Mesothelial cell of epicardium (in vitro differentiated cells): Measurements from ENCODE around the gene ARHGEF40. TPM values are rescaled to one million over a fixed set of nuclear protein-coding genes. Genes with fewer than 3 reads are reported as not detected.

ENCODE experiments used
- DNase-seq, 2 experiments: peaks; one replicate each; pipeline ENCODE4 v3.0.0; 2021; ENCODE audit warnings: low spot score in 2 of 2; ENCODE audit not compliant: unreplicated experiment in 2 of 2
- H3K27ac Mint-ChIP-seq: 2 replicates; pipeline ENCODE4 v1.8.0; 2021; ENCODE audit warnings: mixed read lengths
- H3K27me3 Mint-ChIP-seq: 2 replicates; pipeline ENCODE4 v1.8.0; 2021; ENCODE audit warnings: low read depth, mixed read lengths
- H3K36me3 Mint-ChIP-seq: 2 replicates; pipeline ENCODE4 v1.8.0; 2021; ENCODE audit warnings: mixed read lengths
- H3K4me1 Mint-ChIP-seq: 2 replicates; pipeline ENCODE4 v1.8.0; 2021; ENCODE audit warnings: mixed read lengths
- H3K4me3 Mint-ChIP-seq: 2 replicates; pipeline ENCODE4 v1.8.0; 2021; ENCODE audit warnings: mild to moderate bottlenecking, moderate library complexity, mixed read lengths
- H3K9me3 Mint-ChIP-seq: 2 replicates; pipeline ENCODE4 v1.8.0; 2021; ENCODE audit warnings: mixed read lengths
- CTCF ChIP-seq: fragments of 200-600 bp; sonication (generic); IDR thresholded peaks from one replicate; pipeline ENCODE4 v1.5.0; 2021; ENCODE audit warnings: antibody characterized with exemption; ENCODE audit not compliant: unreplicated experiment
- total RNA-seq: library from RNA; stranded (reverse); gene quantifications from 3 replicates; pipeline ENCODE4 v1.2.1, GENCODE V29; 2021

The ARHGEF40 gene
- total RNA-seq, 1 donor from 2014 or later = 96.2 TPM

- DNase-seq = peak in 1 of 2 experiments; percentile 58
These were observed 1.4 kb upstream of the ARHGEF40 start for GRCh38 chr14:21068521-21069387.

GRCh38 chr14:21069388-21070082, 569 bp upstream of the ARHGEF40 start:
- Mint-ChIP-seq H3K27me3 (peaks cover 7% of the 10 kb centered on the region), H3K4me3 (peak overlapping the region; percentile 88), H3K27ac (peak overlapping the region; percentile 95), H3K36me3 (peaks cover 5% of the 10 kb centered on the region), H3K4me1 (peaks cover 31% of the 10 kb centered on the region), H3K9me3 (no peaks in the 10 kb centered on the region)
- TF ChIP-seq CTCF = no peak
- DNase-seq = no peak

More at GRCh38 chr14:21068521-21069387, 1.4 kb upstream of the ARHGEF40 start:
- Mint-ChIP-seq H3K4me1 (peaks cover 33% of the 10 kb centered on the region), H3K4me3 (peak overlapping the region; percentile 88), H3K27ac (peak overlapping the region; percentile 95), H3K9me3 (no peaks in the 10 kb centered on the region), H3K27me3 (peaks cover 7% of the 10 kb centered on the region), H3K36me3 (peaks cover 5% of the 10 kb centered on the region)
- peak; percentile 43 for TF ChIP-seq CTCF

- Mint-ChIP-seq H3K36me3 (peaks cover 8% of the 10 kb centered on the region), H3K4me1 (peaks cover 31% of the 10 kb centered on the region), H3K9me3 (no peaks in the 10 kb centered on the region), H3K4me3 (peak overlapping the region; percentile 87), H3K27me3 (peaks cover 7% of the 10 kb centered on the region), H3K27ac (peak overlapping the region; percentile 93)
- DNase-seq = peak in 1 of 2 experiments; percentile 49
- no peak for TF ChIP-seq CTCF
These were observed 613 bp downstream of the ARHGEF40 start for GRCh38 chr14:21070610-21071224.

GRCh38 chr14:21071225-21072030, 1.3 kb downstream of the ARHGEF40 start:
- H3K4me1 Mint-ChIP-seq = peaks cover 31% of the 10 kb centered on the region
- H3K27ac Mint-ChIP-seq = peak overlapping the region; percentile 93
- no peak for TF ChIP-seq CTCF
- peaks cover 7% of the 10 kb centered on the region for H3K27me3 Mint-ChIP-seq
- peak overlapping the region; percentile 87 for H3K4me3 Mint-ChIP-seq
- peaks cover 15% of the 10 kb centered on the region for H3K36me3 Mint-ChIP-seq
- no peaks in the 10 kb centered on the region for H3K9me3 Mint-ChIP-seq
- DNase-seq = peak; percentile 75 to 81

- H3K27ac Mint-ChIP-seq = peak overlapping the region; percentile 93
These were observed 1.9 kb downstream of the ARHGEF40 start for GRCh38 chr14:21072031-21072473.

More at GRCh38 chr14:21072031-21072473, 1.9 kb downstream of the ARHGEF40 start:
- TF ChIP-seq CTCF = no peak
- peak overlapping the region; percentile 87 for H3K4me3 Mint-ChIP-seq
- H3K4me1 Mint-ChIP-seq = peaks cover 31% of the 10 kb centered on the region
- no peak for DNase-seq
- no peaks in the 10 kb centered on the region for H3K9me3 Mint-ChIP-seq
- H3K27me3 Mint-ChIP-seq = peaks cover 7% of the 10 kb centered on the region
- H3K36me3 Mint-ChIP-seq = peaks cover 19% of the 10 kb centered on the region
